HEK293T (cell line): Measurements from ENCODE around the gene CYP19A1.

Experiments used
- BHLHE40 ChIP-seq: fragments of 450-650 bp; IDR thresholded peaks from 2 replicates; pipeline ENCODE4 v1.6.1; 2016; ENCODE audit warnings: mild to moderate bottlenecking, moderate library complexity, borderline replicate concordance
- CTBP1 ChIP-seq: fragments of 450-650 bp; IDR thresholded peaks from 2 replicates; pipeline ENCODE4 v1.6.1; 2016; ENCODE audit warnings: borderline replicate concordance
- ELF4 ChIP-seq: fragments of 450-650 bp; IDR thresholded peaks from 2 replicates; pipeline ENCODE4 v1.6.1; 2017; ENCODE audit warnings: antibody characterized with exemption
- FOXA1 ChIP-seq: fragments of 450-650 bp; IDR thresholded peaks from 2 replicates; pipeline ENCODE4 v1.6.1; 2016; ENCODE audit warnings: mild to moderate bottlenecking
- FOXK2 ChIP-seq: fragments of 450-650 bp; IDR thresholded peaks from 2 replicates; pipeline ENCODE4 v1.6.1; 2016; ENCODE audit warnings: mild to moderate bottlenecking
- FOXM1 ChIP-seq: fragments of 450-650 bp; IDR thresholded peaks from 2 replicates; pipeline ENCODE4 v1.6.1; 2017; ENCODE audit warnings: mild to moderate bottlenecking, borderline replicate concordance
- HDGF ChIP-seq: fragments of 450-650 bp; IDR thresholded peaks from 2 replicates; pipeline ENCODE4 v1.6.1; 2017; ENCODE audit warnings: antibody characterized with exemption, borderline replicate concordance
- LEF1 ChIP-seq: fragments of 450-650 bp; IDR thresholded peaks from 2 replicates; pipeline ENCODE4 v1.6.1; 2017; ENCODE audit warnings: mild to moderate bottlenecking, borderline replicate concordance
- NFRKB ChIP-seq: fragments of 450-650 bp; IDR thresholded peaks from 2 replicates; pipeline ENCODE4 v1.6.1; 2016; ENCODE audit warnings: mild to moderate bottlenecking, moderate library complexity
- SP1 ChIP-seq: fragments of 450-650 bp; IDR thresholded peaks from 2 replicates; pipeline ENCODE4 v1.6.1; 2017
- SUZ12 ChIP-seq: fragments of 450-650 bp; IDR thresholded peaks from 2 replicates; pipeline ENCODE4 v1.6.1; 2016; ENCODE audit warnings: mild to moderate bottlenecking
- TARDBP ChIP-seq: fragments of 450-650 bp; IDR thresholded peaks from 2 replicates; pipeline ENCODE4 v1.6.1; 2016
- ZNF384 ChIP-seq: fragments of 450-650 bp; IDR thresholded peaks from 2 replicates; pipeline ENCODE4 v1.6.1; 2016

DNA sequence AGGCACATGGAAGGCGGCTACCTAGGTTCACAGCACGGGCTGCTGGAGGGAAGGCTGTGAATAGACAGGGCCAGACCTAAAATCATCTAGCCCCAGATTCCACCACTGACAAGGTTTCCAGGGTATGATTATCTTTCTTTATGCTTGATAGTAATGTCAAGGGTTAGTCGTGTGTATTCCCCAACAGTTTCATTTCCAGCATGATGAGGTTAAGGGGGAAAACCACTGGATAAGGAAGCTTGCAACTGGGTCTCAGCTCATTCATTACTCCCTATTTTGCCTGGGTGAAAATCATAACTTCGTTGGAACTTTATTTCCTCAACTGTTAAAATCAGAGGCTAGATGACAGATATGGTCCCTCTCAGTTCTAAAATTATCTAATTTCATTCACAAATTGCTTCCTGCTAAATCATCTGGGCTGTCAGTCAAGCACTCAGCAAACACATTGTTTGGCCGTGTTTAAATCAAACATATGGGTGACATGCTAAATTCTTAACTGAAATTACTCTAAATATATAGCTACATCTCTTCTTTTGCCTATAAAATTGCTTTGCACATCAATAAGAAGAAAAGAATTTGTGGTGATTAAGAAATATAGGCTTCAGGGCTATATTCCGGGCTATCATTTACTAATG, 111.7 kb downstream of the CYP19A1 start:
- TF ChIP-seq SUZ12 (no peak), TARDBP (no peak), FOXM1 (no peak), CTBP1 (no peak), ELF4 (no peak), FOXA1 (no peak), SP1 (no peak), LEF1 (no peak), NFRKB (no peak), BHLHE40 (no peak), FOXK2 (no peak), ZNF384 (no peak), HDGF (no peak)
